Measurements from ENCODE around the gene RTN4RL2. TPM values are rescaled to one million over a fixed set of nuclear protein-coding genes. Genes with fewer than 3 reads are reported as not detected.

Gene RTN4RL2
- total RNA-seq, 1 donor from 2014 or later = 0.73 TPM

DNA sequence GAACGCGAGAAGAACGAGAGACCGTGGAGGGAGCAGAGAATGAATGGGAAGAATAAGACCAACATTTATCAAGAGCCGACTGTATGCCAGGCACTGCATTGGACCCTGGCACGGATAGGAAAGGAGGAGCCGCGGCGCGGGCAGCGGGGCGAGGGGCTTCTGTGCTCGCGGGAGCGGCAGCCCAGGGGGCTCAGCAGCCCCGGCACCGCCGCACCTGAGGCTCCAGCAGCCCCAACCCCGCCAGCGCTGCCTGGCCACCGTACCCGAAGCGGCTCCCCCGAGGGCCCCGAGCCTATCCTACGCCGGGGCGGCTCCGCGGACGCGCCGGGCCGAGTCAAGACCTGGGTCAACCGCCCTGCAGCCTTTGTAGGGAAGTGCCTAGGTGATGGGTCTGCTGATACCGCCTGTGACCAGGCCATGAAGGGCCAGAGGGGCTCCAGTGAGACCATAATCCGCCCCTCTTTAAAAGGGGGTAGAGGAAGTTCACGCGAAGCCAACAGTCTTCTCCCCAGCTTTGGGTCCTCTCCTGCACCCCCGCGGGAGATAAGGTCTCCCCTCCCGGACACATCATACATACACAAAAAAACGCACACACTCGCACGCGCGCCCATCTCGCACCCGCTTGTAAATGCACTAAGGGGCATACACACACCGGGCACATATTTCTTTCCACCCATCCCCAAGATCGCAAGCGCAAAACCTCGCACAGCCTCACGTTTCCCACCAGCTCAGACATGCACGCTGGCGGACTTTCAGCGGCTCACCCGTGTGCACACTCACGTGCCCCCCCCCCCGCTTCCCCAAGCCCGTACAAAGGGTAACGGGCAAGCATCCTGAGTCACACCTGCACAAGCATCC is 935 bp upstream of the RTN4RL2 start:
- intact Hi-C loops (cut with DNase I) = loop anchor here (5.0 to 10.0 kb wide), 2 partner anchors 115 to 183 kb away; no protein-coding TSS in a partner anchor
- DNase-seq (ENCODE audit: low spot score) = no peak

DNA sequence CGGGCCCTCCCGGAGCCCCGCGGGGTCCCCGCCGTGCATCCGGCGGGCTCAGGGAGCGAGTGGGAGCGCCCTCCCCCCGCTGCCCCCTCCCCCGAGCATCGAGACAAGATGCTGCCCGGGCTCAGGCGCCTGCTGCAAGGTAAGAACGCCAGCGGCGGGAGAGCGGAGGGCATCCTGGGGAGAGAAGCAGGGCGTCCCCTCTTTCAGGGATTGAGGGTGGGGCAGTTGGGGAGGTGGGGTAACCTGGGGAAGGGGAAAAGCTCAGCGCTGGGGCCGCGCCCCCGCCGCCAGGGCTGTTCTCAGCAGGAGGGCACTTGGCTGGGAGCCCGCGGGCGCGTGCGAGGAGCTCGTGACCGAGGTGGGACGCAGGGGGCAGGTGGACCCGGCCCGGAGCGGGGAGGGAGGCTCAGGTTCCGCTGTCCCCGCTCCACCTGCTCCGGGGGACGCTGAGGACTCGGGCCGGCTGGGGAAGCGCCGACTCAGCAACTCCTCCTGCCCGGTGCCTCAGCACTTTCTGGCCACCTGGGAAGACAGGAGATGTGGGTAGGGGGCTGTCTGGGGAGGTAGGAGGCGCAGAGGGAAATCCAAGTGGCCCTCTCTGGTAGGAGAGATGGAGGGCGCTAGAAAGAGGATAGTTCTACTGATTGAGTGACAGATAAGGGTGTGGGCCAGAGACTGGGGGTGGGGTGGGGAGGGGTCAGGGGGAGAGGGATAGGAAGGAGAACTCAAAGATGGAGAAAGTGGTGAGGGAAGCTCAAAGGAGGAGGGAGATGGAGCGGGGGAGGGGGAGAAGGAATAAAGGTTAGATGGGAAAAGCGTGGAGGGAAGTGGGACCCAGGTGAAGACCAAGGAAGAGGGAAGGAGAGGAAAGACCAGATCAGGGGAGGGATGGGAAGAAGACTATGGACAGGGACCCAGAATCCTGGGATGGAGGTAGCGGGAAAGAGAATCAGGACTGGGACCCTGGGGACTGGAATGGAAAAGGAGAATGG is 726 bp downstream of the RTN4RL2 start:
- no peak for DNase-seq (ENCODE audit: low spot score)
- intact Hi-C loops (cut with DNase I) = no loop called here

GRCh38 chr11:57461841-57462489 is 1.6 kb downstream of the RTN4RL2 start:
- DNase-seq (ENCODE audit: low spot score) = no peak
- intact Hi-C loops (cut with DNase I) = no loop called here

DNA sequence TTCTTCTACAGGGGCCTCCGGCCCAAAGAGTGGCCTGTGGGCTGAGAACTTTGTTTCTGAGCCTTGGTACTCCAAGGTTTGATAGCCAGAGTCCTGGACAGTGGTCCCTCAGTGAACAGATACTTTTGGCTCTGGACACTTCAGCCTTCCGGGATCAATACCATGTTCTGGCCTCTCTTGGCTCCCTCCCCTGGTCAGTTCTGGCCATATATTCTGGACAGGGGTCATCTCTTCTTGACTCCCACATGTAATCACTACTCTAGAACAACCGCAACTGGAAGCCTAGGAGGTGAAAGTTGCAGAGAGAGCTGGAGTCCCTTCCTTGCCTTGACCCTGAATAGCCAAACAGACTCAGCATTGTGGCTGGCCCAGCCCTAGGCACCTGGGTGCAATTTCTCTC is 2.3 kb downstream of the RTN4RL2 start:
- intact Hi-C loops (cut with DNase I) = no loop called here
- no peak for DNase-seq (ENCODE audit: low spot score)

DNA sequence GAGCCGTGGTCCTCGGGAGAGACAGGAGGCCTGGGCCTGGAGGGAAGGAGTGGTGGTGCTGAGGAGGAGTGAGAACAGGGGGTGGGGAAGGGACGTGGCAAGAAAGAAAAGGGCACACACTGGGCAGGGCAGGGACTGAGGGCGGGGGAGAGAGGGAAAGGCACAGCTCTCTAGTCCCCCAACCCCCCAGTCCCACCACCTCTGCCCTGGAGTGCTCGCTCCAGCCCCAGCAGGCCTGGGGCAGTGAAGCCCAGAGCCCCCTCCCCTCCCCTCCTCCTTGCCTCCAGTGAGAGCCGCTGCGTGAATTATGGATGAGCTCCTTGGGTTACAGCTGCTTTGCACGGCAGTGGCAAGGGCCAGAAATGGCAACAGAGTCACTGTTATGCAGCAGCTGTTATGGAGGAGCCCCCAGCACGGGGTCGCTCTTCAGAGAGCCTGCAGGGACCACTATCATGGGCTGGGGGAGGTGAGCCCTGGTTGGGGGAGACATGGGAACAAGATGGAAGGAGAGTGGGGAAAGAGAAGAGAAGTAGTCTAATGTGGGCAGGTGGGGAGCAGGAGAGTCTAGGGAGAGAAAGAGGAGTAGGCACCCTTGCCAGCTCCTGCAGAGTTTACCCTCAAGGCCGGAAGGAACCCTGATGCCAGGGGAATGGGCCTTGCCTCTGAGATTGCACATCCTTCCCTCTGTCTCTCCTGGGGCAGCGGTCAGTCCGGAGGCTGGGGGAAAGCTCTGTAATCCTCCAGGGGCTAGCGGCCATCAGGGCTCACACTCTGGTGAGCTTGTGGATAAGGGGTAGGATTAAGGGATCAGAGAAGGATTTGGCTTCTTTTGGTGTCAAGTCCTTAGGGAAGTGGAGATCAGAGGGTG is 3.6 kb downstream of the RTN4RL2 start:
- intact Hi-C loops (cut with DNase I) = no loop called here
- DNase-seq (ENCODE audit: low spot score) = no peak

DNA sequence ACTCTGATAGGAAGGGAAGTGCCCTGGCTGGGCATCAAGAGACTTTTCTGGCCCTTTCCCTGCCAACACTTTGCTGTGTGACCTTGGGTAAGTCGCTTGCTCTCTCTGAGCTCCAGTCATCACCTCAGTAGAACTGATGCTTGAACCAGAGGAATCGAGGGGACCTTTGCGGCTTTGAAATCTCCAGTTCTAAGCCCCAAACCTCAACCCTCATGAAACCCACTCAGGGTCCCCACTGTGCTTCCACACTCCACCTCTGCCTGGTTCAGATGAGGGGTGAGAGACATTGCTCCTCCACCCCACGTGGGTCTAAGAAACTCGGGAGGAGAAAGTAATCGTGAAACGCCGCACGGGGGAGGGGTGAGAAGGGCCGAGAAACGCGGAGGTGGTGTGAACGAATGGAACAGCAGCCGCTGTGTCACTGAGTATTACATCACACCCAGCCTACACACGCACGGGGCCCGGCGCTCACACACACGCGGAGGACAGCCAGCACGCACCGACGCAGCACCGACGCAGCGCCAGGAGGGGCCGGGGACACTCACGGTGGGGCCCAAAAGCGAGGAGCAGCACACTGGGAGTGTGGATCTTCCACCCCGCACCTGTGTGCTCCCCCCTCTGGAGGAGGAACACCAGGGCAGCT is 4.3 kb downstream of the RTN4RL2 start:
- intact Hi-C loops (cut with DNase I) = no loop called here

GRCh38 chr11:57466680-57467079 is 6.4 kb downstream of the RTN4RL2 start:
- DNase-seq (ENCODE audit: low spot score) = no peak
- intact Hi-C loops (cut with DNase I) = no loop called here

More for the DNA sequence above, 4.3 kb downstream of the RTN4RL2 start:
- DNase-seq (ENCODE audit: low spot score) = no peak

GRCh38 chr11:57467508-57468157 is 7.3 kb downstream of the RTN4RL2 start:
- DNase-seq (ENCODE audit: low spot score) = no peak
- intact Hi-C loops (cut with DNase I) = no loop called here

DNA sequence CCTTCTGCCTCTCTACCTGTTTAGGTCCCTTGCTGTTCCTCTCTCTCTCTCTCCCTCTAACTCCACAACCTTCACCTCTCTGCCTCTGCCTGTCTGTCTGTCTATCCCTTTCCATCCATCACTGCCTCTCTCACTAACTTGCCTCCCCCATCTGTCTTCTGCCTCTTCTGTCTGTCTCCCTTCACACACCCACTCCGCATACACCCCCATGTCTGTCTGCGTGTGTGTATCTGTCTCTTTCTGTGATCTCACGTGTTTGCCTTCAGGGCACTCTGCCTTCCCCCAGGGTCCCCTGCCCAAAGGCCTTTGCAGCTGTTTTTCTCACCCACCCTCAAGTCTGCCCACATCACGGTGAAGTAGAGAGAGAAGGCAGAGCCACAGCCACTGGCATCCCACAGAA is 7.9 kb downstream of the RTN4RL2 start:
- no peak for DNase-seq (ENCODE audit: low spot score)
- intact Hi-C loops (cut with DNase I) = no loop called here

DNA sequence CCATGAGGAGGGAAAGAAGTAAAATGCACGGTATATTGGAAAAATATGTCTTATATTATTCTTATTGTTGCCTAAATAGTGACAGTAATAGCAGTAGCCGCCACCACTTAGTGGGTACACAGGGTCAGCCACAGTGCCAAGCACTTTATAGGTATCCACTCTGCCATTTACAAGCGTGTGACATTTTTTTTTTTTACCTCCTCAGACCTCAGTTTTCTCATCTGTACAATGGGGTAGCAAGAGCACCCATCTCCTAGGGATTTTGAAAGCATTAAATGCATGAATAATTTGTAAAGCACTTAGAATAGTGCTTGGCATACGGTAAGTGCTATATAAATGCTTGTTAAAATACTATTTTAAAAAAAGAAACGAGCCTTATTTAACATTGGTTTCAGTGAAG is 8.9 kb downstream of the RTN4RL2 start:
- intact Hi-C loops (cut with DNase I) = no loop called here

GRCh38 chr11:57471496-57471895 is 11.2 kb downstream of the RTN4RL2 start:
- intact Hi-C loops (cut with DNase I) = no loop called here

More for the DNA sequence above, 8.9 kb downstream of the RTN4RL2 start:
- DNase-seq (ENCODE audit: low spot score) = no peak

GRCh38 chr11:57473285-57473841 is 13.0 kb downstream of the RTN4RL2 start:
- DNase-seq (ENCODE audit: low spot score) = no peak
- intact Hi-C loops (cut with DNase I) = no loop called here

More at GRCh38 chr11:57471496-57471895, 11.2 kb downstream of the RTN4RL2 start:
- DNase-seq (ENCODE audit: low spot score) = no peak

DNA sequence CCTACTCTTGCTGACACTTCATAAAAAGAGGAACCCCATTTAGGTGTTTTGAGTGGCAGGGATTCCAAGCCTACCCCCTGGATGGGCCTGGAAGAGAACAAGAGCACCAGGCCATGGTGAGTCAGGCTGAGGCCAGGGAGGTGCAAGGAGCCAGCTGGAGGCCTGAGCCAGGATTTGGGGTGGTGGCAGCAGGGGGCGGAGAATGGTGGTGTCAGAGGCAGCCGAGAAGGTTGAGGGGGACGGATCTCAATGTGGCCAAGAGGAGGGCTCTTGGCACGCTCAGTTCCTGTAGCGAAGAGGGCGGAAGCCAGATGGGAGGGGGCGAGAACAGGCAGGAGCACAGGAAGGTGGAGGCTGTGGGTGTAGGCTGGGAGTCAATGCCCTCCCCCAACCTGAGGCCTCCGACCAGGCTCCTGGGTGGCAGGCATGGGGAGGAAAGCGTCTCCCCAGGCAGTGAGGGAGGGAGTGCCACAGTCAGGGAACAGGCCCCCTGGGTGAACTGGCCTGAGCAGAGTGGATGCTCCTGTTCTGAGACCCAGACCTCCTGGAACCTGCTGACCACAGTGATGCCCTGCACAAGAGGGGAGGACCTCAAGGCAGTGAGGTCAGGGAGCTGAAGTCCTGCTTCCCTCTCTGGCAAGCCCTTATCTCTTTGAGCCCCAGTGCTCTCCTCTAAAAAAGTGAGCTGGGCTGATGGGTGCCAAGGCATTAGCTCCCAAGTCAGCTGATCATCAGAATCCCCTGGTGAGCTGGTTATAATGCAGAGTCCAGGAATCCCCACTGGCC is 13.9 kb downstream of the RTN4RL2 start:
- no peak for DNase-seq (ENCODE audit: low spot score)
- intact Hi-C loops (cut with DNase I) = no loop called here

GRCh38 chr11:57474803-57475115 is 14.4 kb downstream of the RTN4RL2 start:
- DNase-seq (ENCODE audit: low spot score) = no peak
- intact Hi-C loops (cut with DNase I) = no loop called here

DNA sequence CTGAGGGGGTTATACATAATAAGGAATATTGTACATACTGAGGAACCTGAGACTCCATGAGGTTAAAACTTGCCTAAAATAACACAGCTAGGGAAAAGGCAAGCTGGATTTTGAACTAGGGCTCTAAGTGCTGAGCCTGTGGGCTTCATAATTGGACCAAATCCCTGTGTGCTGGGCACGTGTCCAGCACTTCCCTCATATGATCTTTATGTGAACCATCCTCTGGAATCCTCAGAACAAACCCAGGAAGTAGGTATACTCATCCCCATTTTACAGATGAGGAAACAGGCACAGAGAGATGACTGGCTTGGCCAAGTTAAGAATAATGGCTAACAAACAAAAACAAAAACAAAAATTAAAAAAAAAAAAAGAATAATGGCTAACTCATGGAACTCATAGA is 14.9 kb downstream of the RTN4RL2 start:
- DNase-seq (ENCODE audit: low spot score) = no peak
- intact Hi-C loops (cut with DNase I) = no loop called here

GRCh38 chr11:57475671-57476046 is 15.3 kb downstream of the RTN4RL2 start:
- no peak for DNase-seq (ENCODE audit: low spot score)
- intact Hi-C loops (cut with DNase I) = loop anchor here (2.0 kb wide), 1 partner anchor 19 kb away; no protein-coding TSS in a partner anchor
